Activated effector memory CD4-positive, alpha-beta T cell treated with anti-CD3 and anti-CD28 coated beads, Interleukin-2, amount 50 U/mL, for 16 hours (primary cell): ENCODE data around the gene FNDC3B.

Experiments
- DNase-seq: peaks from one replicate; pipeline ENCODE4 v3.0.0-alpha.2; 2020

The FNDC3B gene

GRCh38 chr3:172098698-172099494 is 59.5 kb downstream of the FNDC3B start:
- DNase-seq = no peak

DNA sequence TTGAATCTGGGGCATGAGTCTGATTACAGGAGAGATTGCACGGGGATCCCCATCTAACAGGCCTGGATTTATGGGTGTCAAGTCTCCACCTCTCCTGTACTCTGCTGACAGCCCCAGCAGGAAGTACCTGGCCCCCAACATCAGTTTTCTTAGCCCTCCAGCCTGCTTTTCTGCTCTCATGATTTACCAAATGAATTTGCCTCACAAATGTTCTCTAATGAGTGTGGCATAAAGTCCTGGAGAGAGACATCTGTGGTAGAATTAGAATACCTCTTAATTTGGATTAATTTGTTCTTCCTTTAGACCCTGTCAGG is 60.1 kb downstream of the FNDC3B start:
- no peak for DNase-seq

- DNase-seq = no peak
Measured at GRCh38 chr3:172100482-172100881, 61.1 kb downstream of the FNDC3B start.

DNA sequence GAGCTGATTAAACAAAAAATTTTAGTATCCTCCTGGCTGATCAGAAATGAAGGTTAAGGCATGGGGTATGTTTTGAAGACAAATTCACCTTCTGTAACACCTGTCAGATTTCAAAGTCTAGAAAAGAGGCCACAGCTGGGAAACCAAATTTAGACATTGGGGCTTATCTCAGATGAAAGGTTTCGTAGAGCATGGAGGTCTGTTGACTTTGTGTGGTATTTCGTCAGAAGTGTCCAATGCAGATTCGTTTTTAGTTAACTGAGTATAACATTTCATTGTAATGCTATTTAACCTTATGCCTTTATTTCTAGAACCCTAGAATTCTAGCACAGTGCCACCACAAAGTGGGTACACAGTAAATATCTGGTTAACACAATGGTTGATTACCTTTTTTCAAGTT is 61.7 kb downstream of the FNDC3B start:
- DNase-seq = no peak

DNA sequence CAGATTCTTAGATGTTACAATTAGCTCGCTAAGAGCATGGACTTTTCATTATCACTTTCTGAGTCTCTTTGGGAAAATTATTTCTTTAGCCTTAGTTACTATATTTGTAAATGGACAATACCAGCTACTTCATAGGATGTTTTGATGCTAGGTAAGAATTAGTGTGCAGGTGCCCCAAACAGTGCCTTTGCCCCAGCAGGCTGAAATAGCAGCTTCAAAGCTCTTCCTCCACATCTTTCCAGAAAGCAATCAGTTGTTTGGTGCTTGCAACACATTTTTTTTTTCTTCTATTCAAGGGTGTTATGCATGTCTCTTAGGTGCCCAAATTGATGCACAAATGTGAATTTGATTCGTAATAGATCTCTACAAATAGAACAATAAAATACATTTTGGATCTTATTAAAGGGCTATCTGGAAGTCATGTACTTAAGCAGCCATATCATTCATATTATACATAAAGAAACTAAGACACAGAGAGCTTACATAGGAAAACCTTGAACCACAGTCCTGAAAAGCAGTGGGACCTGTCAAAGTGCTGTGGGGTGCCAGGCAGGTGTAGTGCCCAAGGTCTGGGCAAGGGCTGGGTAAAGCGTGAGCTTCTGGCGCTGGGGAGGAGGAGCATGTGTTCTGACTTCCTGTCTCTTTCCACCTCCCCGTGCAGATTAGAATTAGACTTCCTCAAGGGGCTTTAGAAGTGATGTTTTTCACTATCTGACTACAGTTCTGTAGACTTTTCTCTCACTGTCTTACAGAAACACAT is 62.9 kb downstream of the FNDC3B start:
- peak; percentile 75 for DNase-seq

GRCh38 chr3:172102883-172103310 is 63.5 kb downstream of the FNDC3B start:
- DNase-seq = no peak

GRCh38 chr3:172103724-172104123 is 64.3 kb downstream of the FNDC3B start:
- DNase-seq = no peak

- no peak for DNase-seq
Measured at GRCh38 chr3:172104471-172105072, 65.2 kb downstream of the FNDC3B start.

DNA sequence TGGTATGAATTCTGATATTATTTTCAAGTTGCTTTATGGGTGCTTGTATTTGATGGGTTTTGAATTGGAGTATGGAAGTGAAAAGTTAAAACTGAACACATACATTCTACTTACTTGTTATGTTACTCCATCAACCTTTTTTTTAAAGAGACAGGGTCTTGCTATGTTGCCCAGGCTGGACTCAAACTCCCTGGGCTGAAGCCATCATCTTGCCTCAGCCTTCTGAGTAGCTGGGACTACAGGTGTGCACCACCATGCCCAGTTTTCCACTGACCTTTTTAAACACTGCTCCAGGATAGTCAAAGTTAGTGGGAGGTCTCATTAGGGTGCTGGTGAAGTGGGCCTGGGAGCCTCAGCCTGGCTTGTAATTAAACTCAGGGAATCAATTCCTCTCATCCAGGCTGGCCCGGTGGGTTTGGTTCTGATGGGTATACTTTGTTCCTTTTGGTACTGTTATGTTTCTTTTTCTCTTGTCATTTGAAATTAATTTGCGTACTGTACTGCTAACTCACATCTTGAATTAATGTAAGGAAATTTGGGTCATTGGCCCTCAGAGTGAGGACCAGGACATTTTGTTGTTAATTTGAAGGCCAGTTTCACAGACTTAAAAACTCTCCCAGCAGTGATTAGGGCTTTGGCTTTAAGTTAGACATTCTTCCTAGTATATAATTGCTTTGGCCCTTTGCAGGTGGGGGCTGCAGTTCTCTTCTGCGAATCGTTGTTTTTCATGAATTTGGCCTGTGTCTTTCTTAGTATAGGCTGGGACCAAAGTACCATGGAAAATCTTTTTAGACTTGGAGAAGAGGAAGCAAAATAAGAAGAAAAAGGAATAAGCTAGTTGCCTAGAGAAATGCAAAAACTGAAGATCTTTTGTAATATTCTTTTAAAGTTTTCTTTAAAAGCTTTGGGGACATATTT is 66.9 kb downstream of the FNDC3B start:
- DNase-seq = no peak

DNA sequence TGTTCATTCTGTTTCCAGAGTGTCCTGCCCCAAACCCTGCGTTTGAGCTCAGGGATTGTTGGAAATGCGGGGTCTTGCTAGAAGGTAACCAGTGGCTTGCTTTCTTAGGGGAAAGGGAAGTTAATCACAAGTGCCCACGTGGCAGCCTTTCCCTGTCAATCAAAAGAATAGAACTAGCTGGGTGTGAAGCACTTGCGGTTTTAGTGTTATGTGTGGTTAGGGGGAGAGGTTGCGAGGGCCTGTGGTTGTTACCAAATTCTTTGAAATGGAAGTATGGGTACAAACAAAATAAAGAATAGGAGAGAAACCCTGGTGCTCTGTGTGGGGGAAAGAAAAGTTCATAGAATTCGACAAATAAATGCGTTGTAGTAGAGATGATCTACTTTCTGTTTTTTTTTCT is 67.6 kb downstream of the FNDC3B start:
- DNase-seq = peak; percentile 79

GRCh38 chr3:172107403-172107802 is 68.0 kb downstream of the FNDC3B start:
- DNase-seq = peak; percentile 79

GRCh38 chr3:172110127-172110779 is 70.9 kb downstream of the FNDC3B start:
- DNase-seq = no peak

DNA sequence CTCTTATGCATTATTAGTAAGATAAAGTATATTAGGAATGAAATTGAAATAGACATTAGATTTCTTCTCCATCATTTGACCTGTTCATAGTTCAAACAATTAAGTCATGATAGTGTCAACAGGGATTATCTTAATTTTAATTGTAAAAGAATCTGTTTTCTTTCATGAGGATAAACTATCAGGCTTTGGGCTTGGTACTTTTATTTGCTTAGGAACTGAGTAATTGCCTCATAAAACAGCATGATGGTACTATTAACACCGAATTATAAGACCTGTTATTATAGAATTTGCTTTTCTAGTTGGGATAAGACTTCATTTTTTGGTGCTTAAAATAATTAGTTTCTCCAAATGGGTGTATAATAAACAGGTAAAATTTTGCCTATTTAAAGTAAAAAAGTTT is 71.8 kb downstream of the FNDC3B start:
- no peak for DNase-seq

DNA sequence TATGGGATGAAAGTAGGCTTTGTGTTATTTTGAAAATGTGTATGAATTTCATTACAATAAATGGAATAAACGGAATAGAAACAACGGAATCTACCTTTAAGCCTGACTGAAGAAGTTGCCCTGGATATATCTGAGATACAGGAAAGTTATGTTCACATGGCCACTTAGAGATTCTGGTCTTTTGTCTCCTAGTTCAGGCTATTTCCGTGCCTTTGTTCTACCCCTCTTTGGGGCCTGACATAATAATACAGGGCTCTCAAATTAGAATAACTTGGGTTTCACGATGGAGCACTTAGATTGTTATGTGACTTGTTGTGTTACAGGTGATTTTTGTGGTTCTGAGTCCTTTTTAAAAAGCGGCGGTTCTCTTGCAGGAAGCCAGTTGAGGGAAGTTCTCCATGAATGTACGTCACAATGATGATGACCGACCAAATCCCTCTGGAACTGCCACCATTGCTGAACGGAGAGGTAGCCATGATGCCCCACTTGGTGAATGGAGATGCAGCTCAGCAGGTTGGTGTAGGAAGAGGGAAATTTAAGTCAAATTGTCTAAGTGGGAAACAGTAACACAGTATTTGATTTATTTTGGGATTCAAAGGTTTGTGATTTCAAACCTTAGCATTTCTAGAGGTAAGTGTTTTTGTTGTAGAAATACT is 72.8 kb downstream of the FNDC3B start:
- no peak for DNase-seq

DNA sequence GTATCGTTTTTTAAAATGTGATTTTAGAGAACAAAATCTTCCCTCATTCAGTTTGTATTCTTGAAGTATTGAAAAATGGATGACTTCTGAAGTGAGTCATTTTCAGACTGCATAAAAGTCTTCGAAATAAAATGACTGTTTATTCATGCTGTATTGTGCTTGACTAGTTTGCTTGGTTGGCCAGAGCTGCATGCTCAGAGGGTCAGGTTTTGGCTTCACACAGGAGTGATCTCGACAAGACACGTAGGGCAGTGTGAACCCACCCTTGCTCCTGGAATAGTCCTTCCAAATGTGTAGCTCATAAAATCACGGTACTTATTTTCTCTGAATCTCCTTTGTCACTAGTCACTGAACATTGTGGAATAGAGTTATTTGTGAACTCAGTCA is 73.3 kb downstream of the FNDC3B start:
- DNase-seq = no peak

- no peak for DNase-seq
Measured at GRCh38 chr3:172113710-172114109, 74.3 kb downstream of the FNDC3B start.

GRCh38 chr3:172115059-172115458 is 75.7 kb downstream of the FNDC3B start:
- DNase-seq = no peak

DNA sequence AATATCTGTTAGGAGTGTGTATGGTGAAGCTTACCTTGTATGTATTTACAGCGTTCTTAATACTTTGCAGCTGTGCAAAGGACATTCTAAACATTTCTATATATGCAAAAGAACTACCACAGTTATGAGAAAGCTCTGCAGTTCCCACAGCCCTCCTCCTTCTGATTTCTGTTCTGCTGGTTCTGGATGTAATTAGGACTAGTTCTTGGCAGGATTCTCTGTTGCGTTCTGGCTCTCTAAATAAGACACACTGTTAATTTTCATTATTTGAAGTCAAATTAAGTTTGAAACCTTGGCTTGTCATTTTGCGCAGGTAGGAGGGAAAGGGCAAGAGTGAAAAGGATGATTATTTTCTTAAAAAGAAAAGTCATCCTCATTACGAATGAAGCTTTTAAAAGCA is 76.4 kb downstream of the FNDC3B start:
- DNase-seq = no peak

GRCh38 chr3:172118019-172118418 is 78.6 kb downstream of the FNDC3B start:
- no peak for DNase-seq

- no peak for DNase-seq
Measured at GRCh38 chr3:172119266-172119969, 80.0 kb downstream of the FNDC3B start.

- no peak for DNase-seq
Measured at GRCh38 chr3:172120912-172121311, 81.5 kb downstream of the FNDC3B start.
